ENCODE measurements around the gene CDHR1.

Gene CDHR1

DNA sequence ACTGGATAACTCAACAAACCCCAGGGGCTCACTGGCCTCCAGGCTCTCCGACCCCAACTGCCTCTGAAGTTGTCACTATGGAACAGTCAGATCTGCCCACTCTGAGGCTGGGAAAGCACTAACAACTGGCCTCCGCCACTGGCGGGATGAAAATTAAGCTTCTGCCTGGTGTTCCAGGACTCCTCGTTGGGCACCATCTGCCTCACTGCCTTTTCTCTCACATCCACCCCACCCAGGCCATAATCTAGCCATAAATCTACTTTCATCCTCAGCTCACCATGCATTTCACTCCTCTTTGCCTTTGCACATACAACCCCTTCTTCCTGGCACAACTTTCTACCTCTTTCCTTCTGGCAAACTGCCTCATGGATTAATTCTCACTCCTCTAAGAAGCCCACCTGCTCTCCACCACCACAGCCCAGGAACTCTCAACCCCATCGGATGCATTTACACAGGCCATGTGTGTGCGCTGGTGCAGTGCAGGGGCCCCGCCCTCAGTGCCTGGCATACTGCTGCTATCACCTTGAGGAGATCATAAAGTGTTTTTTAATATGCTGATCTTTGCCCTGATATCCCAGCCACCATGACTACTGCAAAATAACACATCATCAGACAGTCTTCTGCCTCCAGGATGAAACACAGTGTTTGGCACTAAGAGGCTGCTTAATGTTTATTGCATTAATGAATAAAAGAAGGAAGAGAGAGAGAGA is 4.0 kb downstream of the CDHR1 start:
- DNase-seq (ENCODE audit: low read depth in 3 of 3, low spot score in 1 of 3) = no peak

DNA sequence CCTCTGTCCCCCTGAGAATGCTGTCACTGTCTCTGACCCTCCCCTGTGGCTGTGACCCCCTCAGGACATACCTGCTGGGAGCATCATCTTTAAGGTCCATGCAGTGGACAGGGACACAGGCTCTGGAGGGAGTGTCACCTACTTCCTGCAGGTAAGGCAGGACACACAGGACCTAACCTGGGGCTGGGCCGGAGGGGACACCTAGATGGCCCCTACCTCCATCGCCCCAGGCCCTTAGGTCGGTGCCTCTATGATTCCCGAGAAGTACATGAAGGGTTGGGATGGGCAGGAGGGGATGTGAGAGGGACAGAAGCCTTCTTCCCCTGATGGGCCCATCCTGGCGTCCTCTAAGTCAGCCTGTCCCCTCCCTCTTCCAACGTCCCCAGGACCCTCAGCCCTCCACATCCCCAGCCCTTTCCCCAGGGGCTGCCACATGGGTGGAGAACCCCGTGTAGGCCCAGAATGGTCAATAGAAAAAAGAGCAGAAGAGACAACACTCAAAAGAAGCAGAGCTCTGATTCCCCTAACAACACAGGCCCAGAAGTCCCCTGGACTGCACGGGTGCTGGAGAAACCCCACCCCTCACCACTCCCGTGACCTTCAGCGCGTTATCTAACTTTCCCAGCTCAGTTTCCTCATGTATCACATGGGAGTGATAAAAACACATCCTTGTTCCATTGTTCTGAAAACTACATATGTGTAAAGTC is 6.4 kb downstream of the CDHR1 start:
- no peak for DNase-seq (ENCODE audit: low read depth in 3 of 3, low spot score in 1 of 3)

DNA sequence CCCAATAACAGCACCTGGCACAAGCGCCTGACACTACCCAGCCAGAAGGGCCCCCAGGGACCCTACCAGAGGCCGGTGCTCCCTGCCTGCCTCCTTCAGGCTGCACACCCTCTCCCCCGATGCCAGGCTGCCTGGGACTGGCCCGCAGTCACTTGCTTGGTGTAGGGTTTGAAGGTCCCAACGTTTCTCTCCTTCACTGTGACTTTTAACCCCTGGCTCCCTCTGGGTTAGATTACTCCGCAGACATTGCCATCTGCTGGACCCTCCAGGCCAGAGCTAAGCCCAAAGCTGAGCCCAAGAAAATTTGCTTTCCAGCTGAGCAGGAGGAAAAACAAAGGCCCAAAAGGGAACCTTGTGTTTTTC is 6.9 kb downstream of the CDHR1 start:
- no peak for DNase-seq (ENCODE audit: low read depth in 3 of 3, low spot score in 1 of 3)

DNA sequence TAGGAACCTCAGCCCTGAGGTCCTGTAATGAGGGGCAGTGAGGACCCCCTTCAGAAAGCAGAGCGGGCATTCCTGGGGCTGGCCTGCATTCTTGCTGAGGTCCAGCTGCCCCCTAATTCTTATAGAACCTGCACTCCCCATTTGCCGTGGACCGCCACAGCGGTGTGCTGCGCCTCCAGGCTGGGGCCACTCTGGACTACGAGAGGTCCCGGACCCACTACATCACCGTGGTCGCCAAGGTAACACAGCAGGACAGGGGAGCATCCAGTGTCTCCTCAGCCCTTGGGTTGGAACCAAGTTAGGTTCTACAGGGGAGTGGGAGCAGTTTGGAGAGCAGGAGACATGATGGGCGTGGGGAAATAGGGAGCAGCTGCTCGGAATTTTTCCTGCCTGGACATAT is 7.3 kb downstream of the CDHR1 start:
- no peak for DNase-seq (ENCODE audit: low read depth in 3 of 3, low spot score in 1 of 3)

DNA sequence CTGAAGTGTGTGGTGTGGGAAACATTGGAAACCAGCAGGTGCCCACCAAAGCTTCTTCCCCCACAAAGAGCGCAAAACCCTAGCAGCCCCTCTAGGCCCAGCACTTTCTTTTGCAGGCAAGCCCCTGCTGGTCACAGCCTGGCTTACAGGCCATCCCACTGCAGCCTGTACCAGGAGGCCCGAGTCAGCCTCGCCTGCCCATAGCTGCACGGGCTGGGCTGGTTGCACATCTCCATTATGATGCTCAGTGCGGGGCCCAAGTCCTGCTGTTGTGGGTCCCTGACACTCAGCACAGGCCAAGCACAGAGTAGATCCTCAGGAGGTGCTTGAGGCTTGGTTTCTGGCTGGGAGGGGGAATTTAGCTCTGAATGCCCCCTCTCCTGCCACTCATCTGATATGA is 8.0 kb downstream of the CDHR1 start:
- DNase-seq (ENCODE audit: low read depth in 3 of 3, low spot score in 1 of 3) = no peak

DNA sequence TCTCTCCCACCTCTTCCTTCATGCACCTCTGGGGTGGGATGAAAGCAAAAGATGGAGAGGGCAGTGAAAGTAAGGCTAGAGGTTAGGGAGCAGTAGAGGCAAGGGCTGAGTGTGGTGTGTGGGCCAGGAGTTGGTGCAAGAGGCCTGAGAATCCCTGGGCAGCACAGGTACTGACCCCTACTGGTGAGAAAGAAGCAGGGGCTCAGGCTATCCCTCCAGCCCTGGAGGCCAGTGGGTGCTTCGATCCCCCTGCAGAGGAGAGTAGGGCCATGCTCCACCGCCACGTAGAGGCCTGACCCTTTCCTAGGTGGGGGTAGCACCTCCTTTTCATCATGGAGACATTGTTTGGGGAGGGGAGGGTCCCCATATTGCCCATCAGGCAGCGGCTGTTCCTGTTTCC is 9.8 kb downstream of the CDHR1 start:
- no peak for DNase-seq (ENCODE audit: low read depth in 3 of 3, low spot score in 1 of 3)

DNA sequence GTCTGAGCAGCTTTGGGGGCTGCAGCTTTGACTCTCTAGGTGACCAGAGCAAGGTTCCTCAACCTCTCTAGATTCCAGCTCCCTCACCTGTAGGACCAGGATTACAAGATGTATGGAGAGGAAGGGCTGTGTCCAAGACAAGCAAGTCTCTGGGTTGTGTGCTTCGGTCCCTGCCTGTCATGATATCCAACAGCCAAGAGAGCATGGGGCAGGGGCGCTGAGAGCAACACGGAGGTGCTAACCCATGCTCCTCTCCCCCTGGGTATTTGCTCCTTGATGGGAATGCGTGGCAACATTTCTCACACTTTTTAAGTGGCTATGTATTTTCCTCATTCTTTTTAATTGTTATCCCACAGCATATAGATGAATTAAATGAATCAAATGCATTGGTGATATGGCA is 10.3 kb downstream of the CDHR1 start:
- DNase-seq (ENCODE audit: low read depth in 3 of 3, low spot score in 1 of 3) = no peak

DNA sequence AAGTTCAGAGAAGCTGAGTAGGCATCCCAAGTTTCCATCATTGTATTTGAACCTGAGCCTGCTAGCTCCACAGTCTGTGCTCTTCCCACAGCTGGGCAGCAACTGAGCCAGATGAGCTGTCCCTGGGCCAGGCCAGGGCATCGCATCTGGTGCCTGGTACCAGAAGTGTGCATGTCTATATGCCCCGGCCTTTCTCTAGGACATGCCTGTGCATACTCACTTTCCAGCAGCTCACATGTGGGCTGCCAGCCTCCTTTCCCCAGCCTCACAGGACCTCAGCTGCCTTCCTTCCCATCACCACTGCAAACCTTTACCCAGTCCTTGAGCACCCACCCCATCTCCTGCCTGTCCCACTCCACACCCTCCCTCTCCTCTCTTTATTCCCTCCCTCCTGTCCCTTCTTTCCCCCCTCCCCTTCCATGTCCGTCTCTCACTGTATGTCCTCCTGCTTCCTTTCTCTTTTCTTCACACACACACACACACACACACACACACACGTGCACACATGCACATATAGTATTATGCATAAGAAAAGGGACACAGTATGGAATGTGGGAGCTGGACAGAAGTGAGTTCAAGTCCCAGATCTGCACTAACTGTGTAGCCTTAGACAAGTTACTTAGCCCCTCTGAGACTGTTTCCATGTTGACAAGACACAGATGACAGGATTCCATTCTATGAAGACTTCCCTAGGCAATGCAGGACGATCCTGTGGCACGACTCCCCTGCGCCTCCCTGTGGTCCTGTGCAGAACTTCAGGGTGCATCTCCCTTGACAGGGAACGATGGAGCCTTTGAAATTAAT is 10.9 kb downstream of the CDHR1 start:
- peak in 2 of 3 donors; percentile 30 to 45 for DNase-seq (ENCODE audit: low read depth in 3 of 3, low spot score in 1 of 3)

DNA sequence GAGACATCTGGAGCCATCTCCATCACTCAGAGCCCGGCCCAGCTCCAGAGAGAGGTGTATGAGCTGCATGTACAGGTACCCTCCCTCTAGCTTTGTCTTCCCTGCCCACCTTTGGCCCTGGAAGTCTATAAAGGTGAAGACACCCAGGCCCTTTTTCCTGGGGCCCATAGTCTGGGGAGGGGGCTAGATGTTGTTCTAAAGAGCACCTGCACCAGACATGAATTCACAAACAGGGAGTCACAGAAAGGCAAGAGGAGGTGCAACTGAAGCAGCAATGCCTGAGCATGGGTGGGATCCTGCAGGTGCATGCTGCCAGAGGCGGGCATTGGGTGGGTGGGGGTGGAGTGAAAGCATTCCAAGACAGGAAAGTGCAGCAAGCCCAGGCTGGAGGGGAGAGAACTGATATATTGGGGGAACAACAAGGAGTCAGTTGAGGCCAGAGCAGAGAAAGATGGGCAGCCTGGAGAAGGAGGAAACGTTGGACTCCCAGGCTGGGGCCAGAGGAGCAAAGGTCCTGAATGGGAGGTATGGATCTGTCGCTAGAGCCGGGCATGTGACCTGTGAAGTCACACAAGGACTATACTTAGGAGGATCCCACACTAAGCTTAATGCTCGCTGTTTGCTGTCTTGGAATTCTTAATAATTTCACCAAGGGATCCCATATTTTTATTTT is 11.7 kb downstream of the CDHR1 start:
- DNase-seq (ENCODE audit: low read depth in 3 of 3, low spot score in 1 of 3) = no peak

DNA sequence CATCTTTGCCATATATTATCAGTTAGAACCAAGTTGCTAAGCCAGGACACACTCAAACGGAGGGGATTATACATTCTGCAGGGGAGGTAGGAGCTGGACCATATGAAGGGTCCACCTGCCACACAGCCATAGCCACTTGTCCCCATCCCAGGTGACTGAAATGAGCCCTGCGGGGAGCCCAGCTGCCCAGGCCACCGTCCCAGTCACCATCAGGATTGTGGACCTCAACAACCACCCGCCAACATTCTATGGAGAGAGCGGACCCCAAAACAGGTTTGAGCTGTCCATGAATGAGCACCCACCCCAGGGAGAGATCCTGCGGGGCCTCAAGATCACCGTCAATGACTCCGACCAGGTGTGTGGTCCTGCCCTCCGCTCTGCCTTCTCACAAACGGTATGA is 13.7 kb downstream of the CDHR1 start:
- DNase-seq (ENCODE audit: low read depth in 3 of 3, low spot score in 1 of 3) = no peak

DNA sequence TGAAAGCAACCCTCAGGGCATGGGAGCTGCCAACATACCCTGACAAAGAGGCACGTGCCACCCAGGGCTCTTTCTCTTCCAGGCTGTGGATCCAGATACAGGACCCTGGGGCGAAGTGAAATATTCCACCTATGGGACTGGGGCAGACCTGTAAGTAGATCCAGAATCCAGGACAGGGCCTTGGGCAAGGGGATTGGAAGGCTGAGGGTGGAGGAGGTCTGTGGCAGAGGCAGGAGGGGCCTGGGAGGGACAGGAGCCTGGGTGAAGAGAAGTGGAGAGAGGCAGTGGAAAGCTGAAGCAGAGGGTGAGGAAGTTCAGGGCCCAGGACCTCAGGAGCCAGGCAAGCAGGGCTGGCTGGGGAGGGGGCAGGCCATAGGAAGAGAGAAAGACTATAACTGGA is 17.2 kb downstream of the CDHR1 start:
- no peak for DNase-seq (ENCODE audit: low read depth in 3 of 3, low spot score in 1 of 3)

DNA sequence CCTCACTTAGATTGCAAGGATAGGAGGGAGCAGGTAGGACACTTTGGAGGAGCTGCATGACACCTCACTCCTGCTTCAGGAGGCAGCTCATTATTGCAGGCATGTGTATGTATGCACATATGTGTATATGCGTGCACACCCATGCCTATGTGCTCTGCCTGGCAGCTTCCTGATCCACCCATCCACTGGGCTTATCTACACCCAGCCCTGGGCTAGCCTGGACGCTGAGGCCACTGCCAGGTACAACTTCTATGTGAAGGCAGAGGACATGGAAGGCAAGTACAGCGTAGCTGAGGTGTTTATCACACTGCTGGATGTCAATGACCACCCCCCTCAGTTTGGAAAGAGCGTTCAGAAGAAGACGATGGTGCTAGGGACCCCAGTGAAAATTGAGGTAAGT is 17.7 kb downstream of the CDHR1 start:
- DNase-seq (ENCODE audit: low read depth in 3 of 3, low spot score in 1 of 3) = no peak

DNA sequence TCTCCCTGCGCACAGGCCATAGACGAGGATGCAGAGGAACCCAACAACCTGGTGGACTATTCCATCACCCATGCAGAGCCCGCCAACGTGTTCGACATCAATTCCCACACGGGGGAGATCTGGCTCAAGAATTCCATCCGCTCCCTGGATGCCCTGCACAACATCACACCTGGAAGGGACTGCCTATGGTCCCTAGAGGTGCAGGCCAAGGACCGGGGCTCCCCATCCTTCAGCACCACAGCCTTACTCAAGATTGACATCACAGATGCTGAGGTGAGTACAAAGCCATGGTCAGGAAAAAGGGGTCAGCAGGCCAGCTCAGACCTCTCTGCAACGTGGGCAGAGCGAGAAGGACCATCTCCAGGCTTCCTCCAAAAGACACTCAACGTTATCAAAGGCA is 18.7 kb downstream of the CDHR1 start:
- DNase-seq (ENCODE audit: low read depth in 3 of 3, low spot score in 1 of 3) = no peak

DNA sequence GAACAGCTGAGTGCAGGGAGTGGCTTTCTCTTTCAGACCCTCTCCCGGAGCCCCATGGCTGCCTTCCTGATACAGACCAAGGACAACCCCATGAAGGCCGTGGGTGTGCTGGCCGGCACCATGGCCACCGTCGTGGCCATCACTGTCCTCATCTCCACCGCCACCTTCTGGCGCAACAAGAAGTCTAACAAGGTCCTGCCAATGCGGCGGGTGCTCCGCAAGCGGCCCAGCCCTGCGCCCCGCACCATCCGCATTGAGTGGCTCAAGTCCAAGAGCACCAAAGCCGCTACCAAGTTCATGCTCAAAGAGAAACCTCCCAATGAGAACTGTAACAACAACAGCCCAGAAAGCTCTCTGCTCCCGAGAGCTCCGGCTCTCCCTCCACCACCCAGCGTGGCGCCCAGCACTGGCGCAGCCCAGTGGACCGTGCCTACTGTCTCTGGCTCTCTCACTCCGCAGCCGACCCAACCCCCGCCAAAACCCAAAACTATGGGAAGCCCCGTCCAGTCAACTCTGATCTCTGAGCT is 19.8 kb downstream of the CDHR1 start:
- DNase-seq (ENCODE audit: low read depth in 3 of 3, low spot score in 1 of 3) = no peak

DNA sequence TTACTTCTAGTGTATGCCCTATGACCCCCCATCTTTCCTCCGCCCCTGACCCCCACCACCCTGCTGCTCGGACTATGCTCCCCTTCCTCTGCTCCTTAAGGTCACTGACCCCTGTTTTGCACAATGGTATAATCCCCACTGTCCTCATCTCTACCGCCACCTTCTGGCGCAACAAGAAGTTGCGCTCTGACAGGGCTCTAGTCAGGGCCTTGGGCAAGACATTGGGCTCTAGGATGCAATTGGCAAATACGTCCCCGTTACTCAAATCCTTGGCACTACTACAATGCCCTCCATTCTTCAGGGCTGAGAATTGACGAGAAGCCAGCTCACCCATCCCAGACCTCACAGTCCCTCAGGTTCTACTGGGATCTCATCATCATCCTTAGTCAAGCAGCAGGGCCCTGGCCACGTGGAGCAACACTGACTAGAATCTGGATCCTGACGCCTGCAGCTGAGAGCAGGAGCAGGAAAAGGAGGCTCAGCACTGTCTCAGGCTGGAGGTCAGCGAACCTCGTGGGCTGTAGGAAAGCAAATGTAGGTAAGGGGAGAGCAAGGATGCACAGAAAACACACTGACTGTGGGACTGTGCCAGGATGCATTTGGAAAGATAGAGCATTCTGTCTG is 20.4 kb downstream of the CDHR1 start:
- DNase-seq (ENCODE audit: low read depth in 3 of 3, low spot score in 1 of 3) = no peak

DNA sequence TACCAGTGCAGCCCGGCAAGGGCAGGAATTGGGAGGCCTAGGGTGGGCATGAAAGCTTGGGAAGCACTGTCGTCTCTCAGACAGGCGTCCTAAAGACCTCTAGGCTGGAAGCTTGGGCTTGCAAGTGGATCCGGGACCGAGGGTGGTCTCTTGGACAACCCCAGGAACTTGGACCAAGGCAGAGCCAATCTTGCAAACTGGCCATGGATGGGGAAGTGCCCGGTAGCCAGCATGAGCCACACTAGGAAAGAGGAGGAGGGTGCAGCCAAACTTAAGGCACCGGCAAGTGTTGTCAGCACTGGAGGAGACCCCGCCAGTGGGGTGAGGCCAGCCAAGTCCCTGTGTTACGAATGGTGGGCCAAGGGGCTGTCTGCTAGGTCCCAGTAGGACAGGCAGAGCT is 22.5 kb downstream of the CDHR1 start:
- DNase-seq (ENCODE audit: low read depth in 3 of 3, low spot score in 1 of 3) = no peak

DNA sequence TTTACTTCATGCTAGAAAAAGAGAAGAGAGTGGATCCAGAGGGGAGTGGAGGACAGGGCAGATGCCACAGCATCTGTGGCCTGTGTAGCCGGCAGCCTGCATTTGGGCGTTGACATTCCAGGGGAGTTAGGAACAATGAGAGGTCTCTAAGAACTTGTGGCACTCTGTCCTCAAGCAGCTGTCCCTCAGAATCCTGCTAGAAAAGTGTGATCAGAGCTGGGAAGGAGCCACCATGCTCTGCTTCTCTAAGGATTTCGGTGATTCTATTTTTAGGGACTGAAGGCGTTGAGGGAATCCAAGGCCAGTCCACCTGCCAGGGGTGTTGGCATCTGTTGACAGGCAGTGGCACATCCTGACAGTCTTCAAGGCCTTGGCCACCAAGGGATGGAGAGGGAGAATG is 23.4 kb downstream of the CDHR1 start:
- DNase-seq (ENCODE audit: low read depth in 3 of 3, low spot score in 1 of 3) = no peak

DNA sequence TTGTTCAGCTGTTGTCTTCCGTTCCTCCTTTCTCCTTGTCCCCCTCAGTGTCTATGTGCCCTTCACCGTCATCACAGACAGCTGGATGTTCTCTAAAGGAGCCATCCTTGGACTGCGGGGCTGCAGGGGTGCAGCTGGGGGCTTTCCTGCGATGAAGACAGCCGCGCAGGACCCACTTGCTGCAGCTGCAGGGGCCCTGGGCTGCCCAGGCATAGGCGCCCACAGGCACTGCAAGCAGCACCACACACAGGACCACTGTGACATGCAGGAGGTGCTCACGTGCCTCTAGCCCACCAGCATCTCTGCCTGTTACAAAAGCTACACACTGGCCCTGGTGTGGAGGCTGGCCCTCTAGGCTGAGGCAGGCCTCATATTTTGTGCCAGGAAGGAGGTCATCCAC is 27.6 kb downstream of the CDHR1 start:
- no peak for DNase-seq (ENCODE audit: low read depth in 3 of 3, low spot score in 1 of 3)

DNA sequence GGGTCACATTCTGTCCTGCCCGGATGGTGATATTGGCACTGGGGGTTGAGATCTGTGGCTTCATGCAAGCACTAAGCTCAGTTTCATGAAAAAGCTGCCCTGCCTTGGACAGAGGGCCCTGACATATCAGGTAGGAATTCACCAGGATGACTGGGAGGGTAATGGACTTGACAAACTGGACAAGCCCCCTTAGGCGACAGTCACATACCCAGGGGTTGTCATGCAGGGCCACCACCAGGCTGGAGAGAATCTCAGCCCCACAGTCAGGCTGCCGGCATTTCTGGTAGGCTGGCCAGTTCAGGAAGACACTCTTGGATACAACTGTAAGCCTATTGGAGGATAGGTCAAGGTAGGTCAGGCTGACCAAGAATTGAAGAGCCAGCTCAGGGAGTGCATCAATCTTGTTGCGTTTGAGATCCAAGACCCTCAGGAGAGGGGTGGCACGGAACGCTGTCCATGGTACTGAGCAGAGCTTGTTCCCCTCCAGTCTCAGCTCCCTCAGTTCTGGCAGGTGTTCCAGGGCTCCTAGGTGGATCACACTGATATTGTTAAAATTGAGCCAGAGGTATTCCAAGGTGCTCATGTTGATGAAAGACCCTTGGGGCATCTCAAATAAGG is 30.2 kb downstream of the CDHR1 start:
- no peak for DNase-seq (ENCODE audit: low read depth in 3 of 3, low spot score in 1 of 3)

DNA sequence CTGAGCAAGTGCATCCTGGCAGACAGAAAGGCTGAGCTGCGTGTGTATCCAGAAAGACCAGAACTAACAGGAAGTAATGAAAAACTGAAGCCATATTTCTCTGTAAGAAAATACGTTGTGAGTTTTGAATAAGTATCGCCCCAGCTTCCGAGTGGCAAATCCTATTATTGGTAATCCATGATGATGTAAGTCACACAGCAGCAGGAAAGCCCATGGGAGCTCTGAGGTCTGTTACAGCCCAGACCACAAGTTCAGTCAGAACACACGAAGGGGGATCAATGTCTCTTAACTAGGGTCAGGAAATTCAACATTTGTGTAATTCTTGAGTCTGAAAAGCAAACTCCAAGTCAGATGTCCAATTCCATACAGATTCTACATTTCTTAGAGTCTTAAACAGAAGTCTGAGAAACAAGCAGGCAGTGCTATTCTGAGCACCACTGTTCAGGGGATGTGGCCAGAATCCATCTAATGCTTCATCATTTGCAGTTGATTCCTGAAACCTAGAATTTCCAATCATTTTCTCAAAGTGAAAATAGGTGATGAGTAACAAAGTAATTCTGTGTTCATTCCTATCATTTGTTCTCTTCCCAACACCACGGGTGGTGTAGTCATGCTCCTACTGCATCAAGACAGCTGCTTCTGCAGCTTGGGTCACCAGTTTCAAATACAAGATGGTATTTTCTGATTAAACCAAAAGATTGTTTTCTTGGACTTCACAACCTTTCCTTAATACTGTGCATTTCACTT is 31.3 kb downstream of the CDHR1 start, which contains the start of gene LRIT2:
Gene LRIT2, minus strand, starts transcription at position 118 of the 747 bp plus-strand sequence. Its CDS starts 24 bp downstream, at position 94.
- DNase-seq (ENCODE audit: low read depth in 3 of 3, low spot score in 1 of 3) = no peak
